ENCODE results near the gene PAQR7.

Gene PAQR7

DNA sequence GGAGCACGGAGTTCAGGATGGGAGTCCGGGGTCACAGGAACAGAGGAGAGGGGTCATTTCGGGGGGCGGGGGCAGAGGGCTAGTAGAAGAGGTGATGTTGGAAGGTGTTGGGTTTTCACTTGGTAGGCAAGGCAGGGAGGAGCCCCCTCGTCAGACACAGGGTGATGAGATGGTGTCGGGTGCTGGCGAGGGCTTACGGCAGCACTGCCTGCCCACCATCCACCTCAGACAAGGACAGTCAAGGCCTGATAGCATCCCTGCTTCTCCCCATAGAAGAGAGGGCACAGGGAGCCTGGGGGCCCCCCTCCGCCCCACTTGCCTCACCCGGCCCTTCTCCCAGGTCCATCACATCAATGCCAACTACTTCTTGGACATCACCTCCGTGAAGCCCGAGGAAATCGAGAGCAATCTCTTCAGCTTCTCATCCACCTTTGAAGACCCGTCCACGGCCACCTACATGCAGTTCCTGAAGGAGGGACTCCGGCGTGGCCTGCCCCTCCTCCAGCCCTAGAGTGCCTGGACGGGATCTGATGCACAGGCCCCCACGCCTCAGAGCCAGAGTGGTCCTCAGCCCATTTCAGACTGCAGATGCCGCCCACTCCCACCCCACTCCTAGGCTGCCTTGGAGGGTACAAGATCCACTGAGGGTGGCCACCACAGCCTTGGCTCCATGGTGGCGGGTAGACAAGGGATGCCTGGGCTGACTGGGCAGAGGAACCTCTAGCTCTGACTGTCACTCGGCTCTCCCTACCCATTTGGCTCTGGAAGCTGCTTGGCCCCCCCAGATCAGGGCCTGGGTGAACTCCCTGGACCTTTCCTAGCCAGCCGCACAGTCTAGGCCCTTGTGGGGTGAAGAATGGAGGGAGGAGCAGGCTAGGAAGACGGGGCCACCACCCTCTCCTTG, 60.0 kb downstream of the PAQR7 start:
- no peak for ATAC-seq
- no peak for DNase-seq

GRCh38 chr1:25814549-25815087, 60.9 kb downstream of the PAQR7 start:
- DNase-seq = no peak
- ATAC-seq = no peak

DNA sequence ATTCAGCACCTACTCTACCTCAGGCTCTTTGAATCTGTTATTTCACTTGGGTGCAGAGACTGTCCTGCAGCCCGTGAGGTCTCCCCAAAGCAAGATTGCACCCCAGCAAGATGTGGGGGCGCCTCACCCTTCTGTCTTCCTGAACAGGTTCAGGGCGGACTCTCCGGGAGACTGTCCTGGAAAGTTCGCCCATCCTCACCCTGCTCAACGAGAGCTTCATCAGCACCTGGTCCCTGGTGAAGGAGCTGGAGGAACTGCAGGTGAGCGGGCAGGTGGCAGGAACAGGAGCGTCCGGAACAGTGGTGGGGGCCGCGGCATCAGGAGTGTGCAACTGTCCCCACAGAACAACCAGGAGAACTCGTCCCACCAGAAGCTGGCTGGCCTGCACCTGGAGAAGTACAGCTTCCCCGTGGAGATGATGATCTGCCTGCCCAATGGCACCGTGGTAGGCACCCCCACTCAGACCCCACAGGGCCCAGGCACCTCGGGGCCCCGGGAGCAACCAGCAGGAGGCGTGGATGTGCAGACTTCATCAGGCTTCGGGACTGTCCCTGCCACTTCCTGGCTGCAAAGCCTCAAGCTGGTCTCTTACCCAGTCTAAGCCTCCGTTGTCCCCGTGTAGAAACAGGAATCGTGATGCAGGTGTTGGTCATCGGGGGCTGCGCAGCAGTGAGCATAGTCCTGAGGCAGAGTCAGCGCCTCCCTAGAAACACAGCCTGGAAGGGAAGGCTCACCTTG, 61.6 kb downstream of the PAQR7 start:
- ATAC-seq (no peak), DNase-seq (no peak)

DNA sequence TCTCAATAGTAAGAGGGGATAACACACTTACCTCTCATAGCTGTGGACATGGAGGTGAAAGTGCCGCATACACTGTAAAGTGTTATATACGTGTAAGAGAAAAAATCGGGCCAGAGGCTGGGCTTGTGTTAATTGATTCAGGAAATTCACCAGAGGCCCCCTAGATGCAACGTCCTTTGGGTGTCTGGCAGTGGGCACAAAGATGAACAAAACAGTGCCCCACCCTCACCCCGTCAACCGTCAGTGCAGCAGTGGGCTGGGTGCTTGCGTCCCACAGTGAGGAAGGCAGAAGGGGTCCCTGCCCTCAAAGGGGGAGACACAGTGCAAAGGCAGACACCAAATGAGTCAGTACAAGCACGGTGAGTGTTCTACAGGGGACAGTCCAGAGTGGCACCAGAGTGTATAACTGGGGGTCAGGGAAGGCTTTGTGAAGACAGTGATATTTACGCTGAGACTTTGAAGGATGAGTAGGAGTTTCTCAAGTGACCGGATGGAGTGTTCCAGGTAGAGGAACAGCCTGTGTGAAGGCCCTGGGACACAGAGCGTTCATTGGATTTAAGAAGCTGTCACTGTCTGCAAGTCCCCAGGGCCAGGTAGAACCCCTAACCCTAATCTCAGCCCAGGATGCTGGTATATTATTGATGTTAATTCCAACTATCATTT, 62.3 kb downstream of the PAQR7 start:
- ATAC-seq (no peak), DNase-seq (no peak)

Measured in stimulated activated naive CD8-positive, alpha-beta T cell treated with anti-CD3 and anti-CD28 coated beads, Interleukin-15, Interleukin-2, amounts not matched to agents 100 U/mL and 50 U/mL, for 24 hours (primary cell).